GM12875 (cell line): ENCODE measurements around the gene FOXD1.
A peak's percentile ranks its signal among the peaks of the same experiment; 100 is the strongest.
"Not testable (repeated sequence)": the region's sequence is repeated elsewhere in the genome, so short reads cannot be mapped to it uniquely, and the experiment has no call there.

ENCODE experiments used
- H3K4me3 ChIP-seq: one replicate; pipeline ENCODE4 v1.5.1; 2011; ENCODE audit warnings: low read depth, low read length, control low read depth
- TF ChIP-seq, protein P1 (sequence below): IDR thresholded peaks from 2 replicates; pipeline ENCODE4 v1.5.1; 2011; ENCODE audit warnings: low read depth, mild to moderate bottlenecking, control low read depth, inconsistent platforms, low read length, moderate library complexity, borderline replicate concordance; ENCODE audit not compliant: insufficient read depth

The FOXD1 gene

DNA sequence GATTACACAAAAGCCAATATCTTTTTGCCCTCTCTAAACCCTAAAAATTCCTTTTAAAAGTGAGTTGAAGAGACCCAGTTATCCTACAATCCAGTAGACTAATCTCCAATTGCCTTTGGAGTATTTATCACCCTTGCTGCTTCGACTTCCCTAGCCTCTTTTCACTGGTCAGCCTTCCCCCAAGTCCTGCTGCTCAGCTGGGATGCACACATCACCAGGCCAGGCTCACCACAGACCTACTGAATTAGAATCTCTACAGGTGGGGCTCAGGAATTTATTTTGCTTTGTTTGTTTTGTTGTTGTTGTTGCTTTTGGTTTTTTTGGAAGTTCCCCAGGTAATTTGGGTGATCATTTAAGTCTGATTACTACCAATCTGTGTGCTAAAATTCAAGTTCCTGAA is 11.6 kb upstream of the FOXD1 start:
- H3K4me3 ChIP-seq = no peak overlapping the region
- TF ChIP-seq, protein P1, sequence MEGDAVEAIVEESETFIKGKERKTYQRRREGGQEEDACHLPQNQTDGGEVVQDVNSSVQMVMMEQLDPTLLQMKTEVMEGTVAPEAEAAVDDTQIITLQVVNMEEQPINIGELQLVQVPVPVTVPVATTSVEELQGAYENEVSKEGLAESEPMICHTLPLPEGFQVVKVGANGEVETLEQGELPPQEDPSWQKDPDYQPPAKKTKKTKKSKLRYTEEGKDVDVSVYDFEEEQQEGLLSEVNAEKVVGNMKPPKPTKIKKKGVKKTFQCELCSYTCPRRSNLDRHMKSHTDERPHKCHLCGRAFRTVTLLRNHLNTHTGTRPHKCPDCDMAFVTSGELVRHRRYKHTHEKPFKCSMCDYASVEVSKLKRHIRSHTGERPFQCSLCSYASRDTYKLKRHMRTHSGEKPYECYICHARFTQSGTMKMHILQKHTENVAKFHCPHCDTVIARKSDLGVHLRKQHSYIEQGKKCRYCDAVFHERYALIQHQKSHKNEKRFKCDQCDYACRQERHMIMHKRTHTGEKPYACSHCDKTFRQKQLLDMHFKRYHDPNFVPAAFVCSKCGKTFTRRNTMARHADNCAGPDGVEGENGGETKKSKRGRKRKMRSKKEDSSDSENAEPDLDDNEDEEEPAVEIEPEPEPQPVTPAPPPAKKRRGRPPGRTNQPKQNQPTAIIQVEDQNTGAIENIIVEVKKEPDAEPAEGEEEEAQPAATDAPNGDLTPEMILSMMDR = no peak

DNA sequence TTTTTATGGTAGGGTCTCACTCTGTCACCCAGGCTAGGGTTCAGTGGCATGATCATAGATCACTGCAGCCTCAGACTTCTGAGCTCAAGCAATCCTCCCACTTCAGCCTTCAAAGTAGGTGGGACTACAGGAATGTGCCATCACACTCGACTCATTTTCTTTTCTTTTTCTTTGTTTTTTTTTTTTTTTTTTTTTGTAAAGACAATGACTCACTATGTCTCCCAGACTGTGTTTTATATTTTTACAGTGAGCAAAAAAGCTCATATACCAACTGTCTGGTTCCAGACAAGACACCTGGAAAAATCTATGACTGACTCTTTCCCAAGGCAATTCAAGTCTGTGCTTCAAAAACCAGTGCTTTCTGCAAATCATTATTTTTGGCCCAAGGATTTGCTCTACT is 10.8 kb upstream of the FOXD1 start:
- TF ChIP-seq, protein P1 = no peak
- no peak overlapping the region for H3K4me3 ChIP-seq

DNA sequence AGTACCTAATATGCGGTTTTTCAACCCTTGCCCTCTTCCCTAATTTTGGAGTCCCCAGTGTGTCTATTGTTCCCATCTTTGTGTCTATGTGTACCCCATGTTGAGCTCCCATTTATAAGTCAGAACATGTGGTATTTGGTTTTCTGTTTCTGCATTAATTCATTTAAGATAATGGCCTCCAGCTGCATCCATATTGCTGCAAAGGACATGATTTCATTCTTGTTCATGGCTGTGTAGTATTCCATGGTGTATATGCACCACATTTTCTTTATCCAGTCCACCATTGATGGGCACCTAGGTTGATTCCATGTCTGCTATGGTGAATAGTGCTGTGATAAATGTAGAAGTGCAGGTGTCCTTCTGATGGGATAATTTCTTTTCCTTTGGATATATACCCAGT is 7.9 kb upstream of the FOXD1 start:
- H3K4me3 ChIP-seq = not testable (repeated sequence)

DNA sequence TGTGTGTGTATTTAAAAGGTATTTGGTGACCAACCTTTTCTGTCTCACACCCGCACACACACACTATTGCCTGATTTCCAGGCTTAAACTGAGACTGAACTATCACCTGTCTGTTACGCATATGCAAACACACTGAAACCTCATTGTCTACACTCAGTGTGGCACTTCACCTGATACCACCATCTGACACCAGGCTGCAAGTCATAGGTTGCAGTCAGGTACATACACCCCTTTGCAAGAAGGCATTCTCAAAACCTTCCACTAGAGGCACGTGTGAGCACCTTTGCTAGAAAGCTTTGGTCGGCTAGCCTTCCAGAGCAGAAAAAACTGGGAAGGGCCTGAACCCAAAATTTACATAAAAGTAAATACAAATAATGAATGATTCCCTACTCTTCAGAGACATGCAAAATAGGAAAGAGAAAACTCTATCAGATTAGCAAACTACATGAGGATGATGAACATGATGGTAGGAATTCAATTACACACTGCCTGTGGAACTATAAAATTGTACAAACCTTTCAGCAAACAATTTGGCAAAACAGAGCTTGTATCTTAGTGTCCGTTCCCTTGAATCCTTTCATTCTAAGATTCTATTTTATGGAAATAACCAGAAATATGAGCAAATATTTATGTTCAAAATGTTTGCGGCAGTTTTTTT is 5.9 kb upstream of the FOXD1 start:
- H3K4me3 ChIP-seq = no peak overlapping the region
- TF ChIP-seq, protein P1 = peak; percentile 84; the same call in 1 of the 2 replicates

DNA sequence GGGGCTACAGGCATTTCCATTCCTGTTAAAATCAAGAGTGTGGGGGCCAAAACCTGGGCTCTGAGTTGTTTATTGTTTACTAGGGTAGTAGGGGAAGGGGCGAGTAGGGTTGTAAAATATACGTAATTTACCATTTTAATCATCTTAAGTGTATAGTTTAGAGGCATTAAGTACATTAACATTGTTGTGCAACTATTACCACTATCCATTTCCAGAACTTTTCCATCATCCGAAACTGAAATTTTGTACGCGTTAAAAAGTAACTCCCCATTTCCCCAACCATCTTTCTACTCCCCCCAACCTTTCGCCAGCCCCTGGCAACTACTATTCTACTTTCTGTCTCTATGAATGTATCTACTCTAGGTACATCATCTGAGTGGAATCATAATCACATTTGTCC is 3.6 kb upstream of the FOXD1 start:
- no peak overlapping the region for H3K4me3 ChIP-seq
- TF ChIP-seq, protein P1 = no peak

DNA sequence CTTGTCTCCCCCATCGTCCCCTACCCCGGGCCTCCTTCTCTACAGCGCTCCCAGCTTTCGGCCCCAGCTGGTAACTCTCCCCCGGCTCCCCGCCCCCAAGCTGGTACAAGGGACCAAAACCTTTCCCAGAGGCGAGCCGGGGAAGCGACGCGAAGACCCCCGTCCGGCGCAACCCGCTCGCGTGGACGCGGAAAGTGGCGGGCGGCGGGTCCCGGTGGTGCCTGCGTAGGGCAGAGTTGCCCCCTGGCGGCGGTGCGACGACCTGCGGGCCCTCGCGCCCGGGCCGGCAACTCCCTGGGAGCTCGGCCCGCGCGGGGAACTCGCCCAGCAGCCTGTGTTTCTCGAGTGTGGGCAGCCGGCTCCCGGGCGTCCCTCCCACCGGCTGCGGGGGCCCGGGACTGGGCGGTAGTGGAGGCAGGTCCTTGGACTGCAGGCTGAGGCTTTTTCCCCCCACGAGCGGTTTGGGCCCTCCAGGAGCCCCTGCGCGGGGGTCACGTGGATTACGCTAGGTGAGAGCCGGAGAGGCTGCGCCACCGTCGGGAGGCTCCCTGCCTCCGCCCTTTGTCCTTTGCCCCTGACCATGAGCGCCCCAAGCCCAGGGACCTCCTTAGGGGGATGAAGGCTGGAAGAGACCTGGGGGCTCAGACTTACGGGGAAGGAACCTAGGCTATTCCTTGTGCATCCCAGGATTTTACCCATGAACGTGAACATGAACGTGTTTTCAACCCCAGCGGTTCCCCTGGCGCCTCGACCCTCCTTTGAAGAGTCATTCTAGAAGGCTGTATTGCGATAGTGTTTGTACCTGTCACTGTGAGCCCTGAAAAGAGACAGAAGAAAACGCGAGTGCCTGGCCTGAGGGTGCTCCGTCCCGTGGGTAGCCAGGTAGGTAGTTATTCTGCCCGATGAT is 2.9 kb upstream of the FOXD1 start:
- no peak overlapping the region for H3K4me3 ChIP-seq
- TF ChIP-seq, protein P1 = peak; percentile 93

DNA sequence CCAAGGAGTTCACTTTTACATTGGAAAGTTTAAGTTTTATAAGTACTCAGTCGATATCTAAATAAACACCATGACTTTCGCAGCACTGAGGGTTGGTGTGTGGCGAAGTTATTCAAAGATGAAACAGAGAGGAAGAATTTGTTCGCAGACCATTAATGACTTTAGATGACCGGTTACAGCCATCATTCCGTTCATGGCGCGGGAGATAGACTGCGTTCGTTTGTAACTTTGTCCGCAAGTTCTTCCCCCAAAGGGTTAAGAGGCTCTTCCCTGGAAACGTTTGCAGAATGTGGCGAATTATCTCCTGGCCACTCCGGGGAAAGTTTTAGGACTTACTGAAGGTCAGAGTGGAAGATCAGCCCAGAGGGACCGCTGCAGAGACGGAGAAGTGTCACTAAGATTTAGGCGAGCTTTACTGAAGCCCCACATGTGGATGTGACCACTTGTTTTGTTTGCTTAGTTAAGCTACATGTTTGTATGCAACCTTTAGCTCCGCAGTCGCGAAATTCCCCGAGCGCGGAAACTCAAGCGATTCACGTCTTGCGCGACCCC is 2.2 kb upstream of the FOXD1 start:
- no peak overlapping the region for H3K4me3 ChIP-seq
- TF ChIP-seq, protein P1 = no peak
